Panc1 (cell line): ENCODE results near the gene FGD3. TPM values are rescaled to one million over a fixed set of nuclear protein-coding genes. Genes with fewer than 3 reads are reported as not detected.

ENCODE experiments used
- ATAC-seq: fragments of 200-7000 bp; cut with Tn5 transposase; 2 replicates; pipeline ENCODE4 v1.9.1; 2020; ENCODE audit warnings: mild to moderate bottlenecking, moderate library complexity
- BruUV-seq: library from RNA; stranded (reverse); fragments of 400-500 nt; replicated peaks from 2 replicates; lab custom pipeline; 2021; lab: Mats Ljungman, UMichigan
- CTCF ChIA-PET: fragments of 300-600 bp; sonication (Branson Sonifier 250); formaldehyde crosslinking; loops from one replicate; lab custom pipeline; 2022; ENCODE audit warnings: antibody characterized with exemption; lab: Charles Lee
- POLR2A ChIA-PET: fragments of 300-600 bp; sonication (Branson Sonifier 250); formaldehyde crosslinking; loops from one replicate; lab custom pipeline; 2022; ENCODE audit warnings: antibody characterized with exemption; lab: Charles Lee
- DNase-seq: peaks from one replicate; pipeline ENCODE4 v3.0.0-alpha.2; 2010; ENCODE audit warnings: low read depth, low spot score
- H3K27ac ChIP-seq: 2 replicates; pipeline ENCODE4 v1.5.1; 2011; ENCODE audit warnings: mild to moderate bottlenecking, low read length, inconsistent platforms
- H3K27me3 ChIP-seq: fragments of 200-500 bp; sonication (Bioruptor generic); 2 replicates; pipeline ENCODE4 v1.6.0; 2014; ENCODE audit warnings: low read length, inconsistent platforms; ENCODE audit not compliant: control insufficient read depth, insufficient read depth
- H3K36me3 ChIP-seq: fragments of 200-500 bp; sonication (Bioruptor generic); 2 replicates; pipeline ENCODE4 v1.5.1; 2014; ENCODE audit warnings: inconsistent platforms, mild to moderate bottlenecking, low read length, moderate library complexity; ENCODE audit not compliant: control insufficient read depth, insufficient read depth
- H3K4me1 ChIP-seq: 2 replicates; pipeline ENCODE4 v1.5.1; 2011; ENCODE audit warnings: inconsistent platforms, mild to moderate bottlenecking, low read length, moderate library complexity; ENCODE audit not compliant: control insufficient read depth, insufficient read depth
- H3K4me3 ChIP-seq, 2 experiments: 2 replicates each; pipeline ENCODE4 v1.5.1; 2011 to 2012; ENCODE audit warnings: low read depth in 2 of 2, low read length in 2 of 2, mild to moderate bottlenecking in 2 of 2, inconsistent platforms in 1 of 2, moderate library complexity in 1 of 2
- H3K9me3 ChIP-seq: fragments of 200-500 bp; sonication (Bioruptor generic); 2 replicates; pipeline ENCODE4 v1.5.1; 2014; ENCODE audit warnings: low read depth, mild to moderate bottlenecking, inconsistent platforms, low read length, moderate library complexity; ENCODE audit not compliant: control insufficient read depth, insufficient read depth
- POLR2AphosphoS5 ChIP-seq: IDR thresholded peaks from 2 replicates; pipeline ENCODE4 v1.6.1; 2012; ENCODE audit warnings: mild to moderate bottlenecking, low read depth, low read length, moderate library complexity
- SIN3A ChIP-seq: IDR thresholded peaks from 2 replicates; pipeline ENCODE4 v1.6.1; 2012; ENCODE audit warnings: low read depth, mild to moderate bottlenecking, low read length, moderate library complexity, borderline replicate concordance; ENCODE audit not compliant: insufficient read depth
- TCF7L2 ChIP-seq: IDR thresholded peaks from 2 replicates; pipeline ENCODE4 v1.6.1; 2011; ENCODE audit warnings: mild to moderate bottlenecking, low read depth, low read length, inconsistent platforms
- in situ Hi-C: cut with HindIII; loops from 2 replicates; pipeline ENCODE4 v1.10.0; 2016; ENCODE audit warnings: low sequenced_read_pairs, low pct_unique_long_range_greater_than_20kb
- intact Hi-C: fragments of 100-400 bp; cut with micrococcal nuclease; formaldehyde crosslinking; loops from one replicate; pipeline ENCODE4 v1.10.0; 2022; ENCODE audit not compliant: unreplicated experiment
- total RNA-seq: library from RNA; stranded (reverse); gene quantifications from one replicate; pipeline ENCODE4 v1.2.1, GENCODE V29; 2021; ENCODE audit not compliant: unreplicated experiment
- TF ChIP-seq, protein P1 (sequence below): fragments of 450-650 bp; IDR thresholded peaks from 2 replicates; pipeline ENCODE4 v1.5.1; 2017; ENCODE audit warnings: mild to moderate bottlenecking
- TF ChIP-seq, protein P2 (sequence below), 2 experiments: IDR thresholded peaks; 2 replicates each; pipeline ENCODE4 v1.6.1; 2011 to 2012; ENCODE audit warnings: low read depth in 2 of 2, control low read depth in 1 of 2, low read length in 1 of 2, mild to moderate bottlenecking in 1 of 2, moderate library complexity in 1 of 2; ENCODE audit not compliant: insufficient read depth in 1 of 2

FGD3 gene
- total RNA-seq, 1 experiment from 2014 or later = 0.80 TPM

DNA sequence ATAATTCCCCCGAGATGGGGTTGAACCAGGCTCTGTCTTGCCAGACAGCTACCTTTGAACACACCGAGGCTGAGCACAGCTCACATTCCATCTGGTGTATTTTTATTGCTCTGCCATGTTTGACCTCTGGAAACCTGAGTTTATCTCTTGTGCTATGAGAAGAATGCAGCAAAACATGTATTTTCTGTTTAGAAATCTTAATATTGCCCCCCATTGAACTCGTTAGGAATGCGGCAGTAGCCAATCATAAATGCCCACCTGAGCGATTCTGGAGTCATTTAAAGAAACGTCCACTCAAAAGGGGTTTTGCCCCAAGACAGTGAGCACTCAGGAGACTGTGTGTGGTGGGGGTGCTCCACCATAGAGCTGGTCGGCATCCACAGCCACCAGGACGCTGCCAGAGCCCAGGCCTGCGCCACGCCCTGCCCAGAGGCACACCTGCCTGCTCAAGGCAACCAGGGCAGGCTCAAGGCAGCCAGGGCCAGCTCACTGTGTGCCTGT lies 26.9 kb downstream of the FGD3 start:
- Histone ChIP-seq H3K36me3 (no peaks in the 10 kb centered on the region), H3K4me3 (no peak overlapping the region), H3K27me3 (no peaks in the 10 kb centered on the region), H3K4me1 (no peaks in the 10 kb centered on the region), H3K9me3 (no peaks in the 10 kb centered on the region), H3K27ac (no peak overlapping the region)
- DNase-seq = no peak
- ChIA-PET POLR2A (no interaction called here), CTCF (no interaction called here)
- ATAC-seq = no peak
- BruUV-seq = no TSS peak
- in situ Hi-C loops (no loop called here), intact Hi-C loops (no loop called here)
- no peak for TF ChIP-seq SIN3A
- TF ChIP-seq TCF7L2 = no peak
- TF ChIP-seq, protein P1, sequence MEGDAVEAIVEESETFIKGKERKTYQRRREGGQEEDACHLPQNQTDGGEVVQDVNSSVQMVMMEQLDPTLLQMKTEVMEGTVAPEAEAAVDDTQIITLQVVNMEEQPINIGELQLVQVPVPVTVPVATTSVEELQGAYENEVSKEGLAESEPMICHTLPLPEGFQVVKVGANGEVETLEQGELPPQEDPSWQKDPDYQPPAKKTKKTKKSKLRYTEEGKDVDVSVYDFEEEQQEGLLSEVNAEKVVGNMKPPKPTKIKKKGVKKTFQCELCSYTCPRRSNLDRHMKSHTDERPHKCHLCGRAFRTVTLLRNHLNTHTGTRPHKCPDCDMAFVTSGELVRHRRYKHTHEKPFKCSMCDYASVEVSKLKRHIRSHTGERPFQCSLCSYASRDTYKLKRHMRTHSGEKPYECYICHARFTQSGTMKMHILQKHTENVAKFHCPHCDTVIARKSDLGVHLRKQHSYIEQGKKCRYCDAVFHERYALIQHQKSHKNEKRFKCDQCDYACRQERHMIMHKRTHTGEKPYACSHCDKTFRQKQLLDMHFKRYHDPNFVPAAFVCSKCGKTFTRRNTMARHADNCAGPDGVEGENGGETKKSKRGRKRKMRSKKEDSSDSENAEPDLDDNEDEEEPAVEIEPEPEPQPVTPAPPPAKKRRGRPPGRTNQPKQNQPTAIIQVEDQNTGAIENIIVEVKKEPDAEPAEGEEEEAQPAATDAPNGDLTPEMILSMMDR = no peak
- TF ChIP-seq, protein P2, sequence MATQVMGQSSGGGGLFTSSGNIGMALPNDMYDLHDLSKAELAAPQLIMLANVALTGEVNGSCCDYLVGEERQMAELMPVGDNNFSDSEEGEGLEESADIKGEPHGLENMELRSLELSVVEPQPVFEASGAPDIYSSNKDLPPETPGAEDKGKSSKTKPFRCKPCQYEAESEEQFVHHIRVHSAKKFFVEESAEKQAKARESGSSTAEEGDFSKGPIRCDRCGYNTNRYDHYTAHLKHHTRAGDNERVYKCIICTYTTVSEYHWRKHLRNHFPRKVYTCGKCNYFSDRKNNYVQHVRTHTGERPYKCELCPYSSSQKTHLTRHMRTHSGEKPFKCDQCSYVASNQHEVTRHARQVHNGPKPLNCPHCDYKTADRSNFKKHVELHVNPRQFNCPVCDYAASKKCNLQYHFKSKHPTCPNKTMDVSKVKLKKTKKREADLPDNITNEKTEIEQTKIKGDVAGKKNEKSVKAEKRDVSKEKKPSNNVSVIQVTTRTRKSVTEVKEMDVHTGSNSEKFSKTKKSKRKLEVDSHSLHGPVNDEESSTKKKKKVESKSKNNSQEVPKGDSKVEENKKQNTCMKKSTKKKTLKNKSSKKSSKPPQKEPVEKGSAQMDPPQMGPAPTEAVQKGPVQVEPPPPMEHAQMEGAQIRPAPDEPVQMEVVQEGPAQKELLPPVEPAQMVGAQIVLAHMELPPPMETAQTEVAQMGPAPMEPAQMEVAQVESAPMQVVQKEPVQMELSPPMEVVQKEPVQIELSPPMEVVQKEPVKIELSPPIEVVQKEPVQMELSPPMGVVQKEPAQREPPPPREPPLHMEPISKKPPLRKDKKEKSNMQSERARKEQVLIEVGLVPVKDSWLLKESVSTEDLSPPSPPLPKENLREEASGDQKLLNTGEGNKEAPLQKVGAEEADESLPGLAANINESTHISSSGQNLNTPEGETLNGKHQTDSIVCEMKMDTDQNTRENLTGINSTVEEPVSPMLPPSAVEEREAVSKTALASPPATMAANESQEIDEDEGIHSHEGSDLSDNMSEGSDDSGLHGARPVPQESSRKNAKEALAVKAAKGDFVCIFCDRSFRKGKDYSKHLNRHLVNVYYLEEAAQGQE (IDR thresholded peaks at IDR 0.05; ENCODE audit: insufficient read depth in 1 of 2, low read depth in 2 of 2, low read length in 1 of 2) = no peak
- TF ChIP-seq POLR2AphosphoS5 = no peak

GRCh38 chr9:92974761-92975755 lies 27.7 kb downstream of the FGD3 start:
- no peaks in the 10 kb centered on the region for H3K9me3 ChIP-seq
- TF ChIP-seq TCF7L2 (no peak), POLR2AphosphoS5 (no peak), SIN3A (no peak)
- TF ChIP-seq, protein P2 (IDR thresholded peaks at IDR 0.05; ENCODE audit: insufficient read depth in 1 of 2, low read depth in 2 of 2, low read length in 1 of 2) = no peak
- TF ChIP-seq, protein P1 = no peak
- ChIA-PET POLR2A (interaction anchor here (0.6 kb wide), 2 partner anchors 26 to 1498 kb away, joined by 3 to 4 read pairs; no protein-coding TSS in a partner anchor), CTCF (no interaction called here)
- ATAC-seq (no peak), DNase-seq (no peak)
- no peaks in the 10 kb centered on the region for H3K27me3 ChIP-seq
- no peaks in the 10 kb centered on the region for H3K36me3 ChIP-seq
- BruUV-seq = no TSS peak
- intact Hi-C loops = no loop called here
- no peaks in the 10 kb centered on the region for H3K4me1 ChIP-seq
- no peak overlapping the region for H3K27ac ChIP-seq
- in situ Hi-C loops = no loop called here
- H3K4me3 ChIP-seq = no peak overlapping the region
